GM10248 (cell line): ENCODE results near the gene PCDHGA6.
A peak's percentile ranks its signal among the peaks of the same experiment; 100 is the strongest.
"Not testable (repeated sequence)": the region's sequence is repeated elsewhere in the genome, so short reads cannot be mapped to it uniquely, and the experiment has no call there.

Experiments
- CTCF ChIA-PET: fragments of 300-600 bp; sonication (Branson Sonifier 250); formaldehyde crosslinking; extraction: SDS; loops from one replicate; lab custom pipeline; 2021; ENCODE audit warnings: antibody characterized with exemption; lab: Yijun Ruan, JAX
- POLR2A ChIA-PET: fragments of 350-650 bp; sonication (Branson Sonifier 250); formaldehyde crosslinking; extraction: SDS; loops from one replicate; lab custom pipeline; 2020; ENCODE audit warnings: antibody characterized with exemption; lab: Yijun Ruan, JAX
- DNase-seq: peaks from one replicate; pipeline ENCODE4 v3.0.0; 2012; ENCODE audit errors: extremely low spot score
- TF ChIP-seq, protein P1 (sequence below): IDR thresholded peaks from 2 replicates; pipeline ENCODE4 v1.5.1; 2012; ENCODE audit warnings: mild to moderate bottlenecking, low read depth; ENCODE audit errors: extremely low read depth, missing control alignments, control extremely low read depth

Gene PCDHGA6

DNA sequence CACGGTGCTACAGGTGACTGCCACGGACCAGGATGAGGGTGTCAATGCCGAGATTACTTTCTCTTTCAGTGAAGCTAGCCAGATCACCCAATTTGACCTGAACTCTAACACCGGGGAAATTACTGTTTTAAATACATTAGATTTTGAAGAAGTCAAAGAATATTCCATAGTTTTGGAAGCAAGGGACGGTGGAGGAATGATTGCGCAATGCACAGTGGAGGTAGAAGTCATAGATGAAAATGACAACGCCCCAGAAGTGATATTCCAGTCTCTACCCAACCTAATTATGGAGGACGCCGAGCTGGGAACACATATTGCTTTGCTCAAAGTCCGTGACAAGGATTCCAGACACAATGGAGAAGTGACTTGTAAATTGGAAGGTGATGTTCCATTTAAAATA is 15.0 kb downstream of the PCDHGA6 start:
- TF ChIP-seq, protein P1, sequence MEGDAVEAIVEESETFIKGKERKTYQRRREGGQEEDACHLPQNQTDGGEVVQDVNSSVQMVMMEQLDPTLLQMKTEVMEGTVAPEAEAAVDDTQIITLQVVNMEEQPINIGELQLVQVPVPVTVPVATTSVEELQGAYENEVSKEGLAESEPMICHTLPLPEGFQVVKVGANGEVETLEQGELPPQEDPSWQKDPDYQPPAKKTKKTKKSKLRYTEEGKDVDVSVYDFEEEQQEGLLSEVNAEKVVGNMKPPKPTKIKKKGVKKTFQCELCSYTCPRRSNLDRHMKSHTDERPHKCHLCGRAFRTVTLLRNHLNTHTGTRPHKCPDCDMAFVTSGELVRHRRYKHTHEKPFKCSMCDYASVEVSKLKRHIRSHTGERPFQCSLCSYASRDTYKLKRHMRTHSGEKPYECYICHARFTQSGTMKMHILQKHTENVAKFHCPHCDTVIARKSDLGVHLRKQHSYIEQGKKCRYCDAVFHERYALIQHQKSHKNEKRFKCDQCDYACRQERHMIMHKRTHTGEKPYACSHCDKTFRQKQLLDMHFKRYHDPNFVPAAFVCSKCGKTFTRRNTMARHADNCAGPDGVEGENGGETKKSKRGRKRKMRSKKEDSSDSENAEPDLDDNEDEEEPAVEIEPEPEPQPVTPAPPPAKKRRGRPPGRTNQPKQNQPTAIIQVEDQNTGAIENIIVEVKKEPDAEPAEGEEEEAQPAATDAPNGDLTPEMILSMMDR = no peak
- POLR2A ChIA-PET = no interaction called here
- DNase-seq = no peak
- CTCF ChIA-PET = interaction anchor here (1.5 kb wide), 1 partner anchor 24 kb away, joined by 4 read pairs; the partner anchor contains the start of gene PCDHGA10

DNA sequence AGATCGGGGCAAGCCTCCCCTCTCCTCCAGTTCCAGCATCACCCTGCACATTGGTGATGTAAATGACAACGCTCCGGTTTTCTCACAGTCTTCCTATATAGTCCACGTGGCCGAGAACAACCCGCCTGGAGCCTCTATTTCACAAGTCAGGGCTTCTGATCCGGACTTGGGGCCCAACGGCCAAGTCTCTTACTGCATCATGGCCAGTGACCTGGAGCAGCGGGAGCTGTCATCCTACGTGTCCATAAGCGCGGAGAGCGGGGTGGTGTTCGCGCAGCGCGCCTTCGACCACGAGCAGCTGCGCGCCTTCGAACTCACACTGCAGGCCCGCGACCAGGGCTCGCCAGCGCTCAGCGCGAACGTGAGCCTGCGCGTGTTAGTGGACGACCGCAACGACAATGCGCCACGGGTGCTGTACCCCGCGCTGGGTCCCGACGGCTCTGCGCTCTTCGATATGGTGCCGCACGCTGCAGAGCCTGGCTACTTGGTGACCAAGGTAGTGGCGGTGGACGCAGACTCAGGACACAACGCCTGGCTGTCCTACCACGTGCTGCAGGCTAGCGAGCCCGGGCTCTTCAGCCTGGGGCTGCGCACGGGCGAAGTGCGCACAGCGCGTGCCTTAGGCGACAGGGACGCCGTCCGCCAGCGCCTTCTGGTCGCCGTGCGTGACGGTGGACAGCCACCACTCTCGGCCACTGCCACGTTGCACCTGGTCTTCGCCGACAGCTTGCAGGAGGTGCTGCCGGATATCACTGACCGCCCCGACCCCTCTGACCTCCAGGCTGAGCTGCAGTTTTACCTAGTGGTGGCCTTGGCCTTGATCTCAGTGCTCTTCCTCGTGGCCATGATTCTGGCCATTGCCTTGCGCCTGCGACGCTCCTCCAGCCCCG is 15.7 kb downstream of the PCDHGA6 start:
- no peak for DNase-seq
- TF ChIP-seq, protein P1 = no peak
- CTCF ChIA-PET = interaction anchor here (0.7 to 1.1 kb wide), 2 partner anchors 10 to 61 kb away, joined by 3 read pairs; no protein-coding TSS in a partner anchor
- POLR2A ChIA-PET = no interaction called here

DNA sequence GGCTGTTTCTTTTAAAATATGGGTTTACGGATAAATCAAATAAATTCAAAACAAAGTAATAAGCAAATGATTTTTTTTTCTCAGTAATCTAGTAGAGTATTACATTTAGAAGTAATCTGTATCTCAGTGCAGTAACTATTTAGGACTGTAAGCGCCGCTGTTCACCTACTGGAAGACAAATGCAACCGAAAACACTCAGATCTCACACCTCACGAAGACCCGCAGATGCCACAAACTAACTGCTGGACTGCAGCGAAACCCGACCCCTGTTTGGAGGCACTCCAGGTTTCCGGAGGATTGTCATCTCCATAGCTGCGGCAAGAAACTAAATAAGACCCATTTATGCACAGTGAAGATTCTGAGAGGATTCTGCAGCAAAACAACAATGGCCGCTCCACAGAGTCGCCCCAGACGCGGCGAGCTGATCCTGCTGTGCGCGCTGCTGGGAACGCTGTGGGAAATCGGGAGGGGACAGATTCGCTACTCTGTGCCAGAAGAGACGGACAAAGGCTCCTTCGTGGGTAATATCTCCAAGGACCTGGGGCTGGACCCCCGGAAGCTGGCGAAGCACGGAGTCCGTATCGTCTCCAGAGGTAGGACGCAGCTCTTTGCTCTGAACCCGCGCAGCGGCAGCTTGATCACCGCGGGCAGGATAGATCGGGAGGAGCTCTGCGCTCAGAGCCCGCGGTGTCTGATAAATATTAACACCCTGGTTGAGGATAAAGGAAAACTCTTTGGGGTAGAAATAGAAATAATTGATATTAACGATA is 18.9 kb downstream of the PCDHGA6 start, which contains the start of gene PCDHGA8:
TSS of gene PCDHGA8 (plus strand) at position 205 of the 770 bp plus-strand sequence. CDS start at position 386, 181 bp downstream.
- CTCF ChIA-PET = interaction anchor here (0.7 to 1.6 kb wide), 4 partner anchors 73 to 574 kb away, joined by 3 to 4 read pairs (median 3); no protein-coding TSS in a partner anchor
- POLR2A ChIA-PET = no interaction called here
- TF ChIP-seq, protein P1 = no peak
- DNase-seq = no peak

DNA sequence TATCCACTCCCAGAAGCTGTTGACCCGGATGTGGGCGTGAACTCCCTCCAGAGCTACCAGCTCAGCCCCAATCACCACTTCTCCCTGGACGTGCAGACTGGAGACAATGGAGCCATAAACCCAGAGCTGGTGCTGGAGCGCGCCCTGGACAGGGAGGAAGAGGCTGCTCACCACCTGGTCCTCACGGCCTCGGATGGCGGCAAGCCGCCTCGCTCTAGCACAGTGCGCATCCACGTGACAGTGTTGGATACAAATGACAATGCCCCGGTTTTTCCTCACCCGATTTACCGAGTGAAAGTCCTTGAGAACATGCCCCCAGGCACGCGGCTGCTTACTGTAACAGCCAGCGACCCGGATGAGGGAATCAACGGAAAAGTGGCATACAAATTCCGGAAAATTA is 19.6 kb downstream of the PCDHGA6 start:
- CTCF ChIA-PET = interaction anchor here (0.7 to 1.2 kb wide), 3 partner anchors 165 to 575 kb away, joined by 3 read pairs; no protein-coding TSS in a partner anchor
- TF ChIP-seq, protein P1 = no peak
- POLR2A ChIA-PET = no interaction called here
- DNase-seq = no peak

DNA sequence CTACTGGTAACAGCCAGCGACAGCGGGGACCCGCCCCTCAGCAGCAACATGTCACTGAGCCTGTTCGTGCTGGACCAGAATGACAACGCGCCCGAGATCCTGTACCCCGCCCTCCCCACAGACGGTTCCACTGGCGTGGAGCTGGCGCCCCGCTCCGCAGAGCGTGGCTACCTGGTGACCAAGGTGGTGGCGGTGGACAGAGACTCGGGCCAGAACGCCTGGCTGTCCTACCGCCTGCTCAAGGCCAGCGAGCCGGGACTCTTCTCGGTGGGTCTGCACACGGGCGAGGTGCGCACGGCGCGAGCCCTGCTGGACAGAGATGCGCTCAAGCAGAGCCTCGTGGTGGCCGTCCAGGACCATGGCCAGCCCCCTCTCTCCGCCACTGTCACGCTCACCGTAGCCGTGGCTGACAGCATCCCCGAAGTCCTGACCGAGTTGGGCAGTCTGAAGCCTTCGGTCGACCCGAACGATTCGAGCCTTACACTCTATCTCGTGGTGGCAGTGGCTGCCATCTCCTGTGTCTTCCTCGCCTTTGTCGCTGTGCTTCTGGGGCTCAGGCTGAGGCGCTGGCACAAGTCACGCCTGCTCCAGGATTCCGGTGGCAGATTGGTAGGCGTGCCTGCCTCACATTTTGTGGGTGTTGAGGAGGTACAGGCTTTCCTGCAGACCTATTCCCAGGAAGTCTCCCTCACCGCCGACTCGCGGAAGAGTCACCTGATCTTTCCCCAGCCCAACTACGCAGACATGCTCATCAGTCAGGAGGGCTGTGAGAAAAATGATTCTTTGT is 20.9 kb downstream of the PCDHGA6 start:
- POLR2A ChIA-PET, DNase-seq: not testable (repeated sequence)
- CTCF ChIA-PET = interaction anchor here (0.7 to 2.9 kb wide), 4 partner anchors 13 to 75 kb away, joined by 3 to 7 read pairs (median 6); partner anchors contain the start of genes PCDHGB6 and TAF7

DNA sequence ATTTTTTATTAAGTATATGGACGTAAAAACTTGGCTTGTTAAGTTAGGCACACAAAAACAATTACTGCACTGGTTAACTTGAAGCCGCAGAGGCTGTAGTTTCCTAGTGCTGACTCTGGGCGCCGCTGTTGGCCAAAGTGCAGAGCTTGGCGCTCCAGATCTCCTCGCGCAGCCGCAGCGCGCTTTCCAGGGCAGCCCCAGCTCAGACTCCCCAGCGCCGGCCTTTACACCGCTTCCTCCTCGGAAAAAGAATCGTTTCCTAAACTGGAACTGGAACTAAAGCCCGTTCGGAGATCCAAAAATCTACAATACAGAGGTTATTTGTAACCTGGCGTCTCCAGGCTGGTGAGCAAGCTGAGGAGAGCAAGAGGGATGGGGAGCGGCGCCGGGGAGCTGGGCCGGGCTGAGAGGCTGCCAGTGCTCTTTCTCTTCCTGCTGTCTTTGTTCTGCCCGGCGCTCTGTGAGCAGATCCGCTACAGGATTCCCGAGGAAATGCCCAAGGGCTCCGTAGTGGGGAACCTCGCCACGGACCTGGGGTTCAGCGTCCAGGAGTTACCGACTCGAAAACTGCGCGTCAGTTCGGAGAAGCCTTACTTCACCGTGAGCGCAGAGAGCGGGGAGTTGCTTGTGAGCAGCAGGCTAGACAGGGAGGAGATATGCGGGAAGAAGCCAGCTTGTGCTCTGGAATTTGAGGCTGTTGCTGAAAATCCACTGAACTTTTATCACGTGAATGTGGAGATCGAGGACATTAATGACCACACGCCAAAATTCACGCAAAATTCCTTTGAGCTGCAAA is 24.3 kb downstream of the PCDHGA6 start, which contains the start of gene PCDHGB5:
TSS of gene PCDHGB5 (plus strand) at position 192 of the 796 bp plus-strand sequence. CDS start at position 373, 181 bp downstream.
- CTCF ChIA-PET = interaction anchor here (0.7 to 2.9 kb wide), 7 partner anchors 10 to 169 kb away, joined by 3 to 15 read pairs (median 5); partner anchors contain the start of genes PCDHGA10, PCDHGA12, PCDHGB6 and PCDHGB7
- DNase-seq = peak; percentile 71
- POLR2A ChIA-PET = not testable (repeated sequence)
- TF ChIP-seq, protein P1 = peak; percentile 40
